ENCODE results near the gene NFILZ. TPM values are rescaled to one million over a fixed set of nuclear protein-coding genes. Genes with fewer than 3 reads are reported as not detected.

Gene NFILZ
- total and polyA plus RNA-seq, 2 of the 8 experiments (the other 6 are each of a cell fraction or from before 2014, with no cell fraction given), result not detected

GRCh38 chr19:8673276-8673891, 43.0 kb downstream of the NFILZ start:
- Histone ChIP-seq H4K91ac (replicated peaks; ENCODE audit: insufficient read length, low read length) (no peak overlapping the region), H3K14ac (ENCODE audit: insufficient read length) (no peak overlapping the region), H3K79me2 (ENCODE audit: control insufficient read depth in 1 of 2, insufficient read depth in 2 of 2, low read length in 2 of 2) (no peaks in the 10 kb centered on the region), H2AK5ac (ENCODE audit: low read depth, low read length) (no peak overlapping the region), H3K79me1 (ENCODE audit: low read depth, low read length) (no peaks in the 10 kb centered on the region), H2BK15ac (ENCODE audit: low read length) (no peak overlapping the region), H2BK5ac (ENCODE audit: low read depth, low read length) (no peak overlapping the region), H2BK20ac (ENCODE audit: low read length) (no peak overlapping the region), H3K23ac (ENCODE audit: insufficient read length) (no peak overlapping the region), H4K20me1 (replicated peaks in 1 of 2; ENCODE audit: control insufficient read depth in 1 of 2, insufficient read depth in 2 of 2, low read length in 2 of 2) (no peaks in the 10 kb centered on the region), H4K5ac (ENCODE audit: insufficient read length, low read depth, low read length) (no peak overlapping the region), H3K27me3 (replicated peaks in 1 of 4; ENCODE audit: control insufficient read depth in 3 of 4, extremely low read depth in 1 of 4, insufficient read depth in 3 of 4, low read length in 3 of 4) (no peaks in the 10 kb centered on the region), H3K23me2 (ENCODE audit: low read depth, low read length) (peaks cover 8% of the 10 kb centered on the region; the same call in 1 of the 2 replicates), H3K4me3 (ENCODE audit: extremely low read depth in 1 of 4, insufficient read depth in 2 of 4, low read depth in 3 of 4, low read length in 4 of 4) (no peak overlapping the region), H3K9ac (replicated peaks in 1 of 4; ENCODE audit: extremely low read depth in 1 of 4, low read depth in 3 of 4, low read length in 3 of 4) (no peak overlapping the region), H3K56ac (replicated peaks; ENCODE audit: insufficient read length, low read depth, low read length) (no peak overlapping the region), H4K8ac (ENCODE audit: extremely low read depth, insufficient read depth, low read length) (no peak overlapping the region), H2BK120ac (replicated peaks; ENCODE audit: low read depth, low read length) (no peak overlapping the region), H3K4me2 (ENCODE audit: insufficient read depth in 1 of 2, low read depth in 2 of 2, low read length in 2 of 2) (no peak overlapping the region), H3K18ac (ENCODE audit: extremely low read depth, low read length) (no peak overlapping the region), H2AFZ (ENCODE audit: low read length) (no peak overlapping the region), H3K4me1 (replicated peaks in 1 of 4; ENCODE audit: control insufficient read depth in 3 of 4, insufficient read depth in 4 of 4, low read length in 3 of 4) (no peaks in the 10 kb centered on the region), H2BK12ac (ENCODE audit: low read depth, low read length) (no peak overlapping the region), H3K36me3 (ENCODE audit: control insufficient read depth in 2 of 4, insufficient read depth in 4 of 4, low read length in 3 of 4) (no peaks in the 10 kb centered on the region), H3K27ac (ENCODE audit: low read depth, low read length) (no peak overlapping the region), H3K4ac (replicated peaks; ENCODE audit: insufficient read length, low read depth, low read length) (no peak overlapping the region), H3K9me3 (ENCODE audit: insufficient read depth in 2 of 2, low read depth in 1 of 2, low read length in 1 of 2) (peaks cover 13 to 24% of the 10 kb centered on the region in 2 experiments; a peak in 3 of 4 replicates)
- no peak for DNase-seq (ENCODE audit: low read depth in 1 of 2, low spot score in 2 of 2)
- FAIRE-seq, result no peak
- TF ChIP-seq YY1 (IDR thresholded peaks at IDR 0.05; ENCODE audit: low read depth, low read length) (no peak), ATF3 (IDR thresholded peaks at IDR 0.05; ENCODE audit: insufficient read depth, low read depth, low read length) (no peak), TAF1 (IDR thresholded peaks at IDR 0.05; ENCODE audit: low read depth, low read length) (no peak), MAX (IDR thresholded peaks at IDR 0.05) (no peak), EGR1 (IDR thresholded peaks at IDR 0.05; ENCODE audit: borderline replicate concordance, low read depth, low read length) (no peak), KDM1A (IDR thresholded peaks at IDR 0.05; ENCODE audit: borderline replicate concordance, low read length) (no peak), CREB1 (IDR thresholded peaks at IDR 0.05) (no peak), USF2 (IDR thresholded peaks at IDR 0.05; ENCODE audit: low read length) (no peak)
- ChIA-PET POLR2A (ENCODE audit: partially characterized antibody) (interaction anchor here (0.5 kb wide), 1 partner anchor 26 kb away, joined by 3 read pairs; no protein-coding TSS in a partner anchor), CTCF (ENCODE audit: partially characterized antibody) (no interaction called here)
- 72% methylated on average over 6 of the region's 6 CpGs; no CpG with 5 or more reads in 1 of the 2 experiments for WGBS, 2 experiments (ENCODE audit: extremely low coverage in 1 of 2, insufficient coverage in 1 of 2, insufficient read length in 1 of 2, insufficient replicate concordance in 2 of 2, low coverage in 1 of 2, low lambda C conversion rate in 2 of 2, missing lambda C conversion rate in 1 of 2)

Data from H1 (cell line).